HuH-7 (cell line): ENCODE results near the gene HSPG2.

Experiments used
- DNase-seq: peaks from one replicate; pipeline ENCODE4 v3.0.0; 2011; ENCODE audit warnings: low spot score

Gene HSPG2

DNA sequence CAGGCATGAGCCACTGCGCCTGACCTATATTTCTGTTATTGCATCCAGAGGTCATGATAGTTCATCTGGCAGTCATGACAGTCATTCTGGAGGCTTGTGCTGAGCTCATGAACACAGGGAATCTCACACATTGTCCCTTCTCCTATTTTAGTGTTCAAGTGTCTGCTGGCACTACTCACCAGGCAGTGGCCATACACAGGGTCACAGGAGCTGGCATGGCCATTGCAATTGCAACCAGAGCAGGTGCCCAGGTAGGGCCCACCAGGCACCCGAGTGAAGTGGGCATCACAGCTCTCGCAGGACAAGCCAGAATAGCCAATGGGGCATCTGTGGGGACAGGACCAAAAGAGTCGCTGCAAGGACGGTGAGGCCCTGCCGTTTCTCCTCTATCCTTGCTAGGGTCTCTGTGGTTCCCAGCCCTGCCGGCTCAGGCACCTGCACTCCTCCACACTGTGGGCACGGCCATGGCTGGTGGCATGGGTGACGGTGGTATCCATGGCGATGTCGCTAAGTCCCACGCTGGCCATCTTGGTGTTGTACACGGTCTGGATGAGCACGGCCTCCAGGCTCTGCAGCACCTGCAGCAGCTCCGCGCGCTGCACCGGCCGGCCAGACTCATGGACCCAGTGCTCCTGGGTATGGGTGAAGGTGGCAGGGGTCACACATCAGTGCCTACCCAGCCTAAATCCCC lies 57.0 kb downstream of the HSPG2 start:
- DNase-seq, result no peak

DNA sequence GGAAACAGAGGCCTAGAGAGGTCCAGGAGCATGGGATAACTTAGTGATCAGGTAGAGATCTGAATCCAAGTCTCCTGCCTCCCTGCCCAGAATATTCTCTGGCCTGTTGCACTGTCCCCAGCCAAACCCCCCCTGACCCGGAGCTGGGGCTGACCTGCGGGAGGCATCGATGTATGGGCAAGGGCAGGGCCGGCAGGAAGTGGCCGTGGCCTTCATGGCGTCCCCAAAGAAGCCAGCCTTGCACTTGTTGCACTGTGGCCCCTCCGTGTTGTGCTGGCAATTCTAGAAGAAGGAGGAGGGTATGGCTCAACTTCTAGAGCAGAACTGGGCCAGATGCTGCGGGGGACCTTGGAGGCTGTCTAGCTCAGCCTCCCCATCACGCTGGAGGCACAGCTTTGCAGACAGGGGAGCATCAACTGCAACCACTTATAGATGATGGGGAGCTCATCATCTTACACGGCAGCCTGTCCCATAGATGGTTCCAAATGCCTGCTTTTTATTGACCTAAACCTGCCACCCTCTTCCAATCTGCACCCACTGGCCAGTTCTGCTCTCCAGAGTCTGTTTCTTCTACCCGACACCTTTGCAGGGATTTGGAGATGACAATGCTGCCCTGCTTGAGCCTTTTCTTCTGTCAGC lies 58.2 kb downstream of the HSPG2 start:
- DNase-seq, result no peak

DNA sequence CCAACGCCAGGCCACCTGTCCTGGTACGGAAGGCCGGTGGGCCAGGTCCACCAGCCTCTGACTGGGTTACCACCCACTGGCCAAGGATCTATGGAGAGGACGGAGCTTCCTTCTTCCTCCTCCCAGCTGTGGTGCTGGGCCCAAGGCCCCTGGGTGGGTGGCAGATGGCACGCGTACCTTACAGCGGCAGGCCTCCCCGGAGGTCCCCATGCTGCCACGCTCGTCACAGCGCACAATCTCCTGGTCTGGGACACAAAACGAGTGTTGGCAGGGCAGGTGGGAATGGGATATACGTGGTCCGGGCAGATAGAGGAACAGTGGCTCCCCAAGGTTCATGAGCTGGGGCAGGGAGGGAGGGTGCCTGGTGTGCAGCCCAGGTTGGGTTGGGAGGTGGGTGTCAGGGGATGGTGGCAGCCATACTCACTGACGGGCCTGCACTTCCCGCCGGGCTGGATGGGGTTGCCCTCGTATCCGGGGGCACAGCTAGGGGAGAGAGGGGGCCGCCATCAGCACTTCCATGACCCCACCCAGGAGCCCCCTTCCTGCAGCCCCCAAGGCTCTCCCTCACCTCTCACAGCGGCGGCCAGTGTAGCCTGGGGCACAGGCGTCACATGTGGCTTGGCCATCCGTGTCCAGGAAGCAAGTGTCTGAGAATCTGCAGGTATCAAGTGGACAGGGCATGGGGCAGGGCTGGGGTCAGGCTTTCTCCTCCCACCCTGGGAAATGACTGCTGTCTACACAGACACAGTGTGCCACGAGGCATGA lies 58.9 kb downstream of the HSPG2 start:
- DNase-seq, result no peak

DNA sequence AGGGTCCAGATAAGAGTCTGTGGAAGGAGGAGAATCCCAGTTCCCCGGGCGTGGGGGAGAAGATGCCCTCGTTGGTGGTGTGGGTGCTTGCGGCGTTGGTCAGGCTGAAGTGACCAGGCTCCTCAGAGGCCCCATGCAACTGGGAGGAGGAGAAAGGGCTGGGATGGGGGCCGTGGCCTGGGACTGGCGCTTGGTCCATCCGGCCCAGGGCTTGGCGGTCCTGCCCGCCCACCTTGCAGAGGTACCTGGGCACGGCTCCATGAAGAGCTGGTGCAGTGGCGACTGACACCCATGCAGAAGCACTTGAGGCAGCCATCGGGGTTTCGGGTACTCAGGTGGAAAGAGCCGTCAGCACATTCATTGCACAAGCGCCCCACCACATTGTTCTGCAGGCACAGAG lies 60.8 kb downstream of the HSPG2 start:
- DNase-seq, result no peak

DNA sequence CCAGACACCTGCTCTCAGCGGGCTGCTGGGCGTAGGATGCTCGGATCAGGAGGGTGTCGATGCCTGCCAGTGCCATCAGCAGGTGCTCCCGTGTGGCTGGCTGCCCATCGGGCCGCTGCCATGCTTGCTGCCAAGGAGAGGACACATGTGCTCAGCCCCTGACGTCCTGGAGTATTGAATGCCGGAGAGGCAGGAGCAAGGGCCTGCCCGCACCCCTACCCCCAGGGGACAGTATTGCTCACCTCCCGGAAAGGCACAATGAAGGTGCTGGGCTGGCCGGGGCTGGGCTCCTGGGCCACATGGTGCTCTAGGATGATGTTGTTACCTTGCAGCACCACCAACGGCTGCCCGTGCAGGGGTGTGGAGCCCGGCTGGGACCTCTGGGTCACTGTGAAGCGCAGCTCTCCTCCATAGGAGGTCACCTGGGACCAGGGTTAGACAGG lies 61.5 kb downstream of the HSPG2 start:
- DNase-seq, result no peak

DNA sequence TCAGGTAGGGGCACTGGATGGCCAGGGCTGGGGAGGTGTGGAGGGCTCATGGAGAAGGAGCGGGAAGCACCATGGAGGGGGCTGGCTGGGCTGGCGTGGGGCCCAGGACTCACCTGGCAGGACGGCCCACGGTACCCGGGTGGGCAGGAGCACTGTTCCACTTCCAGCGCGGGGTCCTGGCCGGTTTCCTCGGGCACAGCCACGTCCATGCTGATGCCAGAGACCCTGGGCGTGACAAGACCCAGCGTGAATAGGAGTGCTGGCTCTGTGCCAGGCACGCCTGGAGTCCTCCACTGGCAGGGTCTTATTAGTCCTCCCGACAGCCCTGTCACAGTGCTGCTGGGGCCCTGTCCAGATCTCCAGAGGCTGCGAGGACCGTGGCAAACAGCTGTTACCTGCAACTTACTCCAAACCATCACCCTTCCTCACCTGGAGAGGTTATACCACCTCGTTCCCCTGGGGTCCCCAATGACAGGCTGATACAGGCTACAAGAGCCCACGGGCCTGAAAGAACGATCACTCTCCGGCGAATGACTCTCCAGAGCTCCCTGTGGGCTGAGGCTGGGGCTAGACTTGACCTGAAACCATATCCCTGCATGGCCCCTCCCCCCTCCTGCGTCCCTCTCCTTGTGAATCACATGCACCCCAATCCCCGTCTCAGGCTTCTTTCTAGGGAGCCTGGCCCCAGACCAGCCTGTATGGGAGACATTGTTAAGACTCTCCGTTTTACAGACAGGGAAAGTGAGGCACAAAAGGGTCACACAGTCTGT lies 62.1 kb downstream of the HSPG2 start:
- no peak for DNase-seq

DNA sequence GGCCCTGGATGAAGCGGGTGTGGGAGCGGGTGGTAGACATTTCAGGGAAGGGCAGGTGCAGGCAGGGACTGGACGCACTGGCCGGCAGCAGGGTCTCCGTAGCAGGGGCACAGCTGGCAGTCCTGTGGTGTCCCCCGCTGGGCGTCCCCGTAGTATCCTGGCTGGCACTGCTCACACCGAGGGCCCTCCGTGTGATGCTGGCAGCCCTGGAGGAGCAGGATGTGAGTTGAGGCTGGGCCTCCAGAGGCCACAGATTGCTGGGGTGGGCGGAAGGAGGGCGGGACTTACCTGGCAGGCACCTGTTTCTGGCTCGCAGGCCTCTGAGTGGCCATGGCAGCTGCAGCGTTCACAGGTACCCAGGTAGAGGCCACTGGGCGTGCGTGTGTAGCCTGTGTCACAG lies 62.8 kb downstream of the HSPG2 start:
- no peak for DNase-seq

DNA sequence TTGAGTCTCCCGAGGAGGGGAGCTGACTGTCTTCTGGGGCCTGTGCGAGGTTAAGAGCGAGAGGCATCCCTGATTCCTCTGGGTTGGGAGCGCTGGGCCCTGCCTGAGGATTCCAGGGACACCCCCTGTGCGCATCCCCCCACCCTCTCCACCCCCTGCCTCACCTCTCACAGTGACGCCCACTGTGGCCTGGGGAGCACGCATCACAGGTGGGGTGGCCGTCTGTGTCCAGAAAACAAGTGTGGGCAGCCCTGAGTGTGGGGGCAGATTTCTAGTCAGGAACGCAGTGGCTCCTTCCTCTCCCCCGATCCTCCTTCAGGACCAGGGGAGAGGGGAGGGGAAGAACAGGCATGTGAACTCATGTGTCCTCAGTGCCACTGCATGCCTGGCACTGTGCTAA lies 63.3 kb downstream of the HSPG2 start:
- no peak for DNase-seq

DNA sequence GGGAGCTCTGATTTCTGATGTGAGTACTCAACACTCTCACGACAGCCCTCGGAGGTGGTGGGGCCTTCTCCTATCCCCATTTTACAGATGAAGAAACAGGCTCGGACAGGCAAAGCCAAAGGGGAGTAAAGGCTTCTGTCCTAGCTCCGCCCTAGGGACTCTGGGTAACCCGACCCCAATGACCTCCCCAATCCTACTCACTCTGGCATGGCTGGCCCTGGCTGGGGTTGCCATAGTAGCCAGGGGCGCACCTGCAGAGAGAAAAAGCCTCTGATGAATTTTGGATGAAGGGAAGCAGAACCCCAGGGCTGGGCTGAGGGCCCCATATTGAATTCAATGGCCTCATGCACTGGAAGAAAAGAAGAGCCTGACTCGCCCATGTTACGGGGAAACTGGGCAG lies 63.9 kb downstream of the HSPG2 start:
- no peak for DNase-seq

DNA sequence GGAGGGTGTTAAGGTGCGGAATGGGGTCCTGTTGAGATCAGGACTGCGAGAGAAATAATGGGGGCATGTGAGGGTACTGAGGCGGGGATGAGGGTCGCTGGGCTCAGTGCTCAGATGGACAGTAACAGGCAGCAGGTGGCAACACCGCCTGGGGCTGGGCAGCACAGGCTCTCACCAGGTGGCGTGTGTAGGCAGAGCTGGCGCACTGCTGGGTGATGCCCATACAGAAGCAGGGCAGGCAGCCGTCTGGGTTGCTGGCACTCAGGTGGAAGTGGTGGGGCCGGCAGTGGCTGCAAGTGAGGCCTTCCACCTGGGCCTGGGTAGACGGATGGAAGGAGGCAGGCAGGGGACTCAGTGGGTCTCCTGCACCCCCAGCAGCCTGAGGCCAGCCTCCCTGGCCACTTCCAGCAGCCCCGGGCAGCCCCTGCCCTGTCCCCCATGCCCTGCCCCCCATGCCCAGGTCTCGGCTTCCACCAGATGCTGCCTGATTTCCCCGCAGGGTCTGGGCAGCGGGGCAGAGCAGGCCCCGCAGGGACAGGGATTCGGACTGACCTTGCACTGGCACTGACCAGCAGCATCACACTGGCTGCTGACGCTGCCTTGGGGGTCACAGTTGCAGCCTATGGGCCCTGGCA lies 64.5 kb downstream of the HSPG2 start:
- no peak for DNase-seq

DNA sequence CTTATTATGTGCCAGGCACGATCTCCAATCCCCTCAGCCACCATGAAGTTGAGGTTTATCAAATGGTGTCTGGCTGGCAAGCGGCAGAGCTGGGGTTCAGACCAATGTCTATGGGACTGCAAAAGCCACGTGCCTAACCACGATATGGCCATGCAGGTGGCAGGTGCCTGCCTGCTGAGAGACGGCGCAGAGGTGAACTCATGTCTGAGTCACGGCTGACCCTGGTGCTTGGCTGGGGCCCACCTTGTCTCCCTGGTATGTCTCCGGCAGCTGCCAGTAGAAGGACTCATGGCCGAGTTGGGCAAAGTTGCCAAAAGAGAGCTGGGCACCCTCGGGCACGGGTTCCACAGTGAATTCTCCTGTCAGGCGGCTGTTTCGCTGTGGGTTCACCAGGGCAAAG lies 65.2 kb downstream of the HSPG2 start:
- DNase-seq, result no peak

DNA sequence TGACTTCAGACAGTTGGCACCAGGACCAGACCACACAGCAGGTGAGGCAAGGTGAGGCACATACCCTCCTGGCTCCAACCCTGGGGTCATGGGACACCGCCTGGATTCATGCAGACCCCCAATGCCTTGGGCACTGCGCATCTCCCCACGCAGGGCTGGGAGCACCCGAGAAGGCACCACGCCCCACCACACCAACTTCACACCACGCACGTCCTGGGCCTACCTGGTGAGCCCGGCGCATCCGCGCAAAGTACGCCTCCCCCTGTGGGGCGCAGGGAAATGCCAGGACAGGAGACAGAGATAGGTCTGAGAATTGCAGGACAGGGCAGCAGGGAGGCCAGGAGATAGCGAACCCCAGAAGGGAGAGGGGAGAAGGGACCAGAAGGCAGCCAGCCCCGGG lies 66.5 kb downstream of the HSPG2 start:
- no peak for DNase-seq

DNA sequence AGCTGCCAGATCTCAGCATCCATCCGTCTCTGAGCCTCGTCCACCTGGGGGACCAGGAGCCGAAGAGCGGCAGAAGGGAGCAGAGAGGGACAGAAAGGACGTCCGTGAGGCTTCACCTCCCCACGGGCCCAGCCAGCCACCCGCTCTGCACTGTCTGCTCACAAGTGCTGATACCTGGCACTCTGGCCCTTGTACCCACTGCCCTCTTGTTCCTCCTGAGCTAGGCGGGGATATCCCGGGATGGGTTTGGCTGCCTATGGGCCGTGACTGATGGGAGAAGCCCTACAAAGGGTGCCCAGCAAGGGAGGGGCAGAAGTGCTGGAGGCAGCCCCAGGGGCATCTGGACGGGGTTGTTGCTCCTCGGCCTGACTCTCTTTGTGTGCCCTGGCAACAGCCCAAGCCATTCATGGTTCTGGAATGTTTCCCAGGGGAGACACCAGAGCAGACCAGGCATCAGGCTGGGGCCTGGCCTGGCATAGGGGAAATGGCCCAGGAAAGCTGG lies 67.4 kb downstream of the HSPG2 start:
- DNase-seq, result no peak

DNA sequence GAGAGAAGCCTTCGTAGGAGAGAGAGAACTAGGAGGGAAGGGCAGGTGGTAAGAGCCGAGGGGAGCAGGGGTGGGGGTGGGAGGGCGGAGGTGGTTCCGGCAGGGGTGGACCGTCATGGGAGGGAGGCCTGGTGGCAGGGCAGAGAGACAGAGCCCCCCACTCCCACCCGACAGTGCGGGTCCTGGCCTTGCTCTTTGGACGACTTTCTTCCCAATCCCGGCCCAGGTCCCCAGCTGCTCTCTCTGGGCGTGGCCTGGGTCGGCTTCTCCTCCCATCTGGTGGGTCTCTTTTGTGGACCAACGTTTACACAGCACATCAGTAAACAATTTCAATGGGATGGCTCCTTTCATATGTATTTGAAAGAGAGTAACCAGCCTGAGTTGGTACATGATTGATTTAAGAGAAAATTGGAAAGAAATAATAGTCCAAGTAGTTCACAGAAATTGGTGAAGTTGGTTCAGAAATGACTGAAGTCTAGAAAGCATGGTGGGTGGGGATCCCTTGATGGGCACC lies 68.1 kb downstream of the HSPG2 start:
- DNase-seq, result no peak

DNA sequence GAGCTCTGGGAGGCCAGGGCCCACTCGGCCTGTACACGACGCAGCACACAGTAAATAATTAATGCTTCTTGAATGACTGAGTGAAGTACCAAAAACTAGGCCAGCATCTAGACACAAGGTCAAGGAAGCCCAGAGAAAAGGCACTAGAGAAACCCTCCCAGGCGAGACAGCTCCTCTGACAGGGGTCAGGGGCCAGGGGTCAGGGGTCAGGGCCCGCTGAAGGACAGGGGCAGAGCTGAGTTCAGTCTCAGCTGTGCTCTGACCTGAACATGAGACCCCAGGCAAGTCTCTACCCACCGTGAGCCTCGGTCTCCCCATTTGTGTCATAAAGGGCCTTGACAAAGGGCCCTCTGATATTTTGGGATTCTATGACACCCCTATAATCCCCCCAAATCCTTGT lies 68.6 kb downstream of the HSPG2 start:
- DNase-seq, result no peak

DNA sequence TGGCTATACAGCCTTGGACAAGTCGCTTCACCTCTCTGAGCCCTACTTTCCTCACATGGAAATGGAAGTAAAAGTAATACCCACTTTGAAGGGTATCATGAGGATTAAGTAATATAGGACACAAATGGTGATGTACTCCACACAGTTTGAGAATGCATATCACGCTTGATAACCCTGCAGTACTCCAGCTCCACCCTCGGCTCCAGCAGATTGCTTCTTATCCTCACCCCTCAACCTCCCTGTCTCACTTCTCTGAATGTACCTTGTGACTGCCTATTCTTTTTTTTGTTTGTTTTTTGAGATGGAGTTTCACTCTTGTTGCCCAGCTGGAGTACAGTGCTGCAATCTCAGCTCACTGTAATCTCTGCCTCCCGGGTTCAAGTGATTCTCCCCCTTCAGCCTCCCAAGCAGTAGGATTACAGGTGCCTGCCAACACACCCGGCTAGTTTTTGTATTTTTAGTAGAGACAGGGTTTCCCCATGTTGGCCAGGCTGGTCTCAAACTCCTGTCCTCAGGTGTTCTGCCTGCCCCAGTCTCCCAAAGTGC lies 69.6 kb downstream of the HSPG2 start:
- DNase-seq, result no peak

DNA sequence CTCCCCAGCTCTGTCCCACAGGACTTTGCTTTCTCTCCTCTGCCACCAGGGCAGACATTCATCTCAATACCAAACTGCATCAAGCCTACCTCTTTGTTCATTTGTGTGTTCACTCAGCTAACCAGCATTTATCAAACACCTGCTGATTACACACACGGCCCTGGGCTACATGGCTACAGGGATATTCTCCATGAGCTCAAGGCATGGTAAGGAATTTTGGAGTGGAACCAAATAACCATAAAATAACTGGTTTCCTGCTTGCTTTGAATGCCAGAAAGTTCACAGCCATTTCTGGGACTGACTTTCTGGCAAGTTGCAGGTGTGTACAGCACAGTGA lies 70.4 kb downstream of the HSPG2 start:
- no peak for DNase-seq

DNA sequence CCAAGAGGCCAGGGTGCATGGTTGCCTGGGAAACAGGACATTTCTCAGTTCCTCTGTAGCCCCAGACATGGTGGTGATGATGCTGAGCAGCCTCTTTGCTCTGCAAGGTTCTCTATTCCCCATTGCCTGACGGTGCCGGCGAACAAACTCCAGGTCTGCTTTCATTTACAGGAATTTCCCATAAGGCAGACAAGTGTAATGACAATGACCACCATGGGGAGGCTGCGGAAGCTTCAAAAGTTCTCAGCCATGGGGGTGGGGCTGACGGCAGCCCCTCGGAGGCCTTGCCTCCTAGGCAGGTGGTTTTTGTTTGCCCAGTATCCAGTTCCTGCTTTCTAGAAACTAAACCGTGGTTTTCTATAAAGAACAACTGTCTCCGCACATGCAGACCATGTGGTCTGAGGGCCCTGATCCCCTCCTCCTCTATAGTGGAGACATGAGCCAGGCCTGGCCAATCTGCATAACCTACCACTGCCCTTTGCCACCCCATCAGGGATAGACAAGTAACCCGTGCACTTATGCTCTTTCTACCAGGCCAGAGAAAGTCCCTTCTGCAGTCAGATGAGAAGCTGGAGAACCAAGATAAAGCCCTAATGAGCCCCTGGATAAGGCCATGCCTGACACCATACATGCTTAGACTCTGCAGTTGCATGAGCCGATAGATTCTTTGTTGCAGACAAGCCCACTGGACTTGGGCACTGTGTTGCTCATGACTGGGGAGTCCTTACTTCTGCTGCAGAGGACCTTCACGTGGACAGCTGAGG lies 71.0 kb downstream of the HSPG2 start:
- DNase-seq, result peak; percentile 49

DNA sequence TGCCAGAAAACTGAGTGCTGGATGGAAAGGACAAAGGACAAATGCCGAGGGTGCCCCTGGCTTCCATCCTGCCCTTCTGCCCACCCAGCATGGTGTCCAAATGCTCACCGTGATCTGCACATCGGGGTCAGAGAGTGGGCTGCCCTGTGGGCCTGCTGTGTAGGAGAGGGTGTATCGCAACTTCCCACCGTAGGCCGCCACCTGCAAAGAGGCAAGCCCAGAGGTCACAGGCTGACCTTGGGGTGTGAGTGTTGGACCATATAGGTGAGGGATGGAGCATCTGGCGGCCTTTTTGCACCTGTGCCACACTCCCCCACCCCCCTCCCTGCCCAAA lies 71.5 kb downstream of the HSPG2 start:
- no peak for DNase-seq

DNA sequence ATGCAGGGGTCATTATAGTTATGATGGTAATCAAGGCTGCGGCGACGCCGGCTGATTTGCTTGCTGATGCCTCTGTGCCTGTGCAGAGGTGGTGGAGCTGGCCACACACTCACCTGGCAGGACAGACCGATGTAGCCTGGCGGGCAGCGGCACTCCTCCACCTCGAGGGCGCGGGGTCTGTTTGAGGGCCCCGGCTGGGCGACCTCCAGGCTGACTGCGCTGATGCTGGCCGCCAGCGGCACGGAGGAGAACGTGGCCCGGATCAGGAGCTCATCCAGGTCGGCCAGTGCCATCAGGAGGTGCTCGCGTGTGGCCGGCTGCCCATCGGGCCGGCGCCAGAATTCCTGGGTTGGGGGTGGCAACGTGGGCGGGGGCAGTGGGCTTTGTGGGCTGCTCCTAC lies 72.4 kb downstream of the HSPG2 start:
- DNase-seq, result no peak

DNA sequence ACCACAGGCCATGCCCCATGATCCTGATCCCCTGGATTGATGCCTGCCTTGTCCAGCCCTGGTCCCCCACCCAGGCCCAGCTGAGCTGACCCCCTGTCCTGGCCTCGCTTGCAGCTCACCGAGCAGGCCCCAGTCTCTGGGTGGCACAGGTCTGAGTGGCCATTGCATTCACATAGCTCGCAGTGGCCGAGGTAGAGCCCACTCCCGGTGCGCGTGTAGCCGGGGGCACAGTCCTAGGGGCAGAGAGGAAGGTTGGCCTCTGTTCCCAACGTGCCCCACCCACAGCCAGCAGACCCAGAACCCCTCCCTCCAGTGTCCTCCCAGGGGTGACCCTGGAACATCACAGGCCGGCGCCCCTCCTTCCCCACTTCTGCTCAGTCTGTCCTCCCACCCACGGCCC lies 73.1 kb downstream of the HSPG2 start:
- no peak for DNase-seq
